ENCODE results near the gene ZCCHC24. TPM values are rescaled to one million over a fixed set of nuclear protein-coding genes. Genes with fewer than 3 reads are reported as not detected.
"Not testable (repeated sequence)": the region's sequence is repeated elsewhere in the genome, so short reads cannot be mapped to it uniquely, and the experiment has no call there.

The ZCCHC24 gene
- total and polyA plus RNA-seq, 9 donors = 21.6 to 92.1 (median 58.3) TPM

DNA sequence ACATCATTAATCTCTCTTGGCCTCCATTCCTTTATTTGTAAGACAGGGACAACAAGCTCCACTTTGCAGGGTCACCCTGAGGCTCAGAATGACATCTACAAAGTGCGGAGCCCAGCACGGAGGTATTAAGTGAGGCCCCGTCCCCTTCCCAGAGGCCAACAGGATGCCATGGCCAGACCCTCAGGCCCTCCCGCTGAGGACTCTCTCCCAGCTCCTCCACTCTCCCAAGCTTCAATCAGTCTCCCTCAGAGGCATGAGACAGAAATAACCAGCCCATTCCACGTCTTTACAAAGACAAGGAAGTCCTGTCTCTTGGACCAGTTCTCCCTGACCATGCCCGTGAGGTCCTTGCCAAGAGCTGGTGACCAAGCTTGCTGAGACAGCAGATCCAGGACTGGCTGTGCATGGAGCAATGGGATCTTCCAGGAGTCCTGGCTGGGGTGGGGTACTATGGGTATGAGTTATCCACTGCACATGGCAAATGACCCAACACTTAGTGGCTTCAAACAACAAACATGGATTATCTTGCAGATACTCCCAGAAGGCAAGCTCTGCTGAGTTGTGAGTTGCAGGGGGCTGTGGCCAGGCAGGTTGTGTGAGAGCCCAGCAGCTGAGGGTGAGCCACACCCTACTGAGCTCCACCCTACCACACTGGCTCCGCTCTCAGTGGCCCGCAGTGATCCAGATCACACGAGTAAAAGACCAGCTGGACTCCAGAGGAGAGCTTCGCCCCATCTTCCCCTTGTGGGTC lies 102.4 kb downstream of the ZCCHC24 start:
- peaks cover 2% of the 10 kb centered on the region for H3K4me1 ChIP-seq (ENCODE audit: insufficient read depth)
- no peaks in the 10 kb centered on the region for H3K36me3 ChIP-seq
- intact Hi-C loops (cut with DNase I) = no loop called here
- H3K27ac ChIP-seq = no peak overlapping the region
- WGBS, 3 donors = 83 to 88% (median 85%) methylated on average over 10 of the region's 10 CpGs
- H3K27me3 ChIP-seq = no peaks in the 10 kb centered on the region
- no peak overlapping the region for H3K4me3 ChIP-seq
- no peaks in the 10 kb centered on the region for H3K9me3 ChIP-seq
- TF ChIP-seq EP300 (IDR thresholded peaks at IDR 0.05) (no peak), POLR2A (IDR thresholded peaks at IDR 0.05) (no peak)
- TF ChIP-seq, protein P1, sequence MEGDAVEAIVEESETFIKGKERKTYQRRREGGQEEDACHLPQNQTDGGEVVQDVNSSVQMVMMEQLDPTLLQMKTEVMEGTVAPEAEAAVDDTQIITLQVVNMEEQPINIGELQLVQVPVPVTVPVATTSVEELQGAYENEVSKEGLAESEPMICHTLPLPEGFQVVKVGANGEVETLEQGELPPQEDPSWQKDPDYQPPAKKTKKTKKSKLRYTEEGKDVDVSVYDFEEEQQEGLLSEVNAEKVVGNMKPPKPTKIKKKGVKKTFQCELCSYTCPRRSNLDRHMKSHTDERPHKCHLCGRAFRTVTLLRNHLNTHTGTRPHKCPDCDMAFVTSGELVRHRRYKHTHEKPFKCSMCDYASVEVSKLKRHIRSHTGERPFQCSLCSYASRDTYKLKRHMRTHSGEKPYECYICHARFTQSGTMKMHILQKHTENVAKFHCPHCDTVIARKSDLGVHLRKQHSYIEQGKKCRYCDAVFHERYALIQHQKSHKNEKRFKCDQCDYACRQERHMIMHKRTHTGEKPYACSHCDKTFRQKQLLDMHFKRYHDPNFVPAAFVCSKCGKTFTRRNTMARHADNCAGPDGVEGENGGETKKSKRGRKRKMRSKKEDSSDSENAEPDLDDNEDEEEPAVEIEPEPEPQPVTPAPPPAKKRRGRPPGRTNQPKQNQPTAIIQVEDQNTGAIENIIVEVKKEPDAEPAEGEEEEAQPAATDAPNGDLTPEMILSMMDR (IDR thresholded peaks at IDR 0.05) = no peak
- peak in 3 of 5 donors; percentile 12 to 17 (median 13) for DNase-seq

DNA sequence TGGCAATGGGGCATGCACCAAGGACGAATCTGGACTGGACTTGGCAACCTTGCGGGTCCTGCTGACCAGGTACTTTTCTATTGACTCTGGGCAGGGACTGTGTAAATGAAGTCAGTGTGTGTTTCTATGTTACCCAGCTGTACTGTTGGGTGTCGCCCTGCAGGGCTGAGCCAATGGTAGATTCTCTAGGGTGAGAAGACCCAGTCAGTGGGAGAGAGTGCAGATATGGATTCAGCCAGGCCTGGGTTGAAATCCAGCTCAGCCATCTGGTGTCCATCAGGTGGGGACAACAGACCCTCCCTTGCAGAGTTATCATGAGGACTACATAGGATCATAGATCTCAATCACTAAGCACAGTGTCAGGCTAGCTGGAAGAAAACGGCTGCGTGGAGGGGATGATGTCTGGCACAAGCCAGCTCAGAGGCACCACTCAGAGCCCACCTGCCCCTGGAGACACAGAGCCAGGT lies 103.1 kb downstream of the ZCCHC24 start:
- 90 to 91% (median 90%) methylated on average over 5 of the region's 5 CpGs for WGBS, 3 donors
- H3K9me3 ChIP-seq = no peaks in the 10 kb centered on the region
- TF ChIP-seq POLR2A (IDR thresholded peaks at IDR 0.05) (no peak), EP300 (IDR thresholded peaks at IDR 0.05) (no peak)
- TF ChIP-seq, protein P1 (IDR thresholded peaks at IDR 0.05) = no peak
- DNase-seq = peak in 2 of 5 donors; percentile 10 to 16
- intact Hi-C loops (cut with DNase I) = no loop called here
- H3K36me3 ChIP-seq = no peaks in the 10 kb centered on the region
- H3K27ac ChIP-seq = no peak overlapping the region
- H3K4me1 ChIP-seq (ENCODE audit: insufficient read depth) = peaks cover 2% of the 10 kb centered on the region
- no peaks in the 10 kb centered on the region for H3K27me3 ChIP-seq
- H3K4me3 ChIP-seq = no peak overlapping the region

DNA sequence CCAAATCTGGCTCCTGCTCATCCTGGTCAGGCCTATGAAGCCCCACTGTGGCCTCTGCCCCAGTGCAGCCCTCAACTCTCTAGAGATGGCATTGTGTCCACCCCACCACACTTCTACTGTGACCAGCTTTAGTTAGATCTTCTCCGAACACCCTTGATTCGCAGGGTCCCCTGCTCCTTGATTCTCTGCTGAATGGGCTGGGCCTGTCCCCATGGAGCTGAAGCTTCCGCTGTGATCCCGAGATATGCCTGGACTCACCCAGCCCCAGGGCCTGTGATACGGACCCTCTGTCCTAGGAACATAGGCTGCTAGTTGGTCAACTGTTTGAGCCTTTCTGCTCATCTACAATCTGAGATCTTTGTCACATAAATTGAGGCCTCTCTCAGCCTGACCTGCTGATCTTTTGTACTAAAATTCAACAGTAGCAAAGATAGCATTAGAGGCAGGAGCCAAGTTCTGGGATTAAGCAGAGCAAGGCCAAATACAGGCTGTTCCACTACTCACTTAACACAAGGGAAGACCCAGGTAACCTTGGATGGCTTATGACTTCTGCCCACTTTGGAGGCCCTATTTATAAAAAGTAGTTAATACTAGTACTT lies 104.7 kb downstream of the ZCCHC24 start:
- intact Hi-C loops (cut with DNase I) = no loop called here
- H3K27me3 ChIP-seq = no peaks in the 10 kb centered on the region
- H3K4me1 ChIP-seq (ENCODE audit: insufficient read depth) = peaks cover 4% of the 10 kb centered on the region
- 95 to 97% (median 95%) methylated on average over 5 of the region's 5 CpGs for WGBS, 3 donors
- H3K36me3 ChIP-seq = no peaks in the 10 kb centered on the region
- H3K27ac ChIP-seq = no peak overlapping the region
- peak in 1 of 5 donors; percentile 16 for DNase-seq
- no peaks in the 10 kb centered on the region for H3K9me3 ChIP-seq
- TF ChIP-seq, protein P1 (IDR thresholded peaks at IDR 0.05) = no peak
- no peak for TF ChIP-seq EP300 (IDR thresholded peaks at IDR 0.05)
- TF ChIP-seq POLR2A (IDR thresholded peaks at IDR 0.05) = no peak
- no peak overlapping the region for H3K4me3 ChIP-seq

DNA sequence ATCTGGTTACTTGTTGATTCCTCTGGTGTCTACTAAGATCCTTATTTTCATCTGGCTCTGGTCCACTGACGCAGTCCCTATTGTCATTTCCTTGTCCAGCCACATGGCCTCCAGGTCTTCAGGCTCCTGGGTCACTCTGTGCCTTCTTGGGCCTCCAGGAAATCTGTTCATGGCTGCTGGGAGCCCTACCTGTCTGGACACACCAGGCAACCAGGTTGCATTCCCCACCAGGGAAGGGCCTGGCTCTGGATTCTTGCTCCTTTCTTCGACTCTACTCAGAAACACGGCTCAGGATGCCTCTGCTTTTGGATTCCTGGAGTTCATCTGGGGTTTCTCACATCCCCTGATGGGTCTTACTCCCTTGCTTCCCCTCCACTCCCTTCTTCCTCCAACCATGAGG lies 106.2 kb downstream of the ZCCHC24 start:
- Histone ChIP-seq H3K4me3 (no peak overlapping the region), H3K4me1 (ENCODE audit: insufficient read depth) (peaks cover 12% of the 10 kb centered on the region), H3K27ac (no peak overlapping the region), H3K9me3 (no peaks in the 10 kb centered on the region), H3K27me3 (no peaks in the 10 kb centered on the region), H3K36me3 (no peaks in the 10 kb centered on the region)
- 77 to 89% (median 85%) methylated on average over 3 of the region's 3 CpGs for WGBS, 3 donors
- intact Hi-C loops (cut with DNase I) = no loop called here
- DNase-seq = peak in 1 of 5 donors; percentile 7
- no peak for TF ChIP-seq POLR2A (IDR thresholded peaks at IDR 0.05)
- TF ChIP-seq EP300 (IDR thresholded peaks at IDR 0.05) = no peak
- TF ChIP-seq, protein P1 (IDR thresholded peaks at IDR 0.05) = no peak

DNA sequence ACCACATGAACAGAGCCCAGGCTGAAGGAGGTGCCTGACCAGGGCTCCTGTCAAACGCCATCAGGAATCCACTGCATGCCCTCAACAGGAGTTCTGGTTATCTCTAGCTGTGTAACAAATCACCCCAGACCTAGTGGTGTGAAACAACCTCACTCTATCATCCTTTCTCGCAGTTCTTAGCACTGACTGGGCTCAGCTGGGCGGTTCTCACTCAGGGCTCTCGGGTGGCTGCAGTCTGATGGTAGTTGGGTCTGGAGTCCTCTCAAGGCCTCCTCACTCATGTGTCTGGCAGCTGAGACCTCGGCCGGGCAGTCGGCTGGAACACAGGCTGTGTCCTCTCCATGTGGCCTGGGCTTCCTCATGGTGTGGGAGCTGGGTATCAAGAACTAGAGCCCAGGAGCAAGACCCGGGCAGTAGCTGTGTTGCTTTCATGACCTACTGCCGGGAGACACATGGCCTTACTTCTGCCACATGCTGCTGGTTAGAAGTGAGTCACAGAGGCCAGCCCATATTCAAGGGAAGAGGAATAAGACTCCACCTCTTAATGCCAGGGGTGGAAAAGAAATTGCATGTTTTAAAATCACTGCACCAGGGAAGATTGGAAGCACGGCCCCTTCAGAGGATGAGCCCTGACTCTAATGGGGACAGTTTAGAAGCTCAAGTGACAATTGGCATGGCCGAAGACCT lies 107.5 kb downstream of the ZCCHC24 start:
- H3K9me3 ChIP-seq; H3K27me3 ChIP-seq; DNase-seq; H3K36me3 ChIP-seq; H3K4me3 ChIP-seq; H3K27ac ChIP-seq; intact Hi-C loops (cut with DNase I): not testable (repeated sequence)
- WGBS, 3 donors = 96 to 97% (median 97%) methylated on average over 7 to 8 of the region's 11 CpGs
- H3K4me1 ChIP-seq (ENCODE audit: insufficient read depth) = peaks cover 12% of the 10 kb centered on the region
